GM21390 (cell line): ENCODE results near the gene ZDHHC21.

ENCODE experiments used
- ATAC-seq: cut with Tn5 transposase; IDR thresholded peaks from one replicate; pipeline ENCODE4 v1.9.1; 2021; ENCODE audit not compliant: unreplicated experiment

Gene ZDHHC21

DNA sequence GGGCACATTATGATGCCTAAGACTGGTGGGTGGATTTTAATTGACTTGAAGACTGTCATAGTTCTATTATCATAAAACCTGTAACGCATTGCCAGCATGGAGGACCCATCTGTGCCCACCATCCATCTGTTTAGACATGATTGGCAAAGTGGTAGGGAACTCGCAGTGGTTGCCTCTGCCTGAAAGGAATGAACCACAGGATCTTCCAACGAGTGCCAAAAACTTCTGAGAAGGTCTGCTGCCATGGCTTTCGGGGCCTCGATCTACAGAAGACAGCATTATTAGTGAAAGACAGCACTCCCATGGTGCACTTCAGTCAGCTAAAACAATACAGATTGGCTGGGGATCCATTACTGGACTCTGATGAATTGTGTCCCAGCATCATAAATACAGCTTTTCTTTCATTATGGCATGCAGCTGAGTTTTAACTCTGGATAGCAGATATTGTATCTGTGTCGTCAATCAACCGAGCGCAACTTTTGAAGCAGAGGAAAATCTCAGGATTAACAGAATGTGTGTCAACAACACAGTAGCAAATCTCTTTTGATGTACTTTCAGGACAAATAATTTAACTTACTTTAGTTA lies 74.3 kb downstream of the ZDHHC21 start:
- no peak for ATAC-seq

DNA sequence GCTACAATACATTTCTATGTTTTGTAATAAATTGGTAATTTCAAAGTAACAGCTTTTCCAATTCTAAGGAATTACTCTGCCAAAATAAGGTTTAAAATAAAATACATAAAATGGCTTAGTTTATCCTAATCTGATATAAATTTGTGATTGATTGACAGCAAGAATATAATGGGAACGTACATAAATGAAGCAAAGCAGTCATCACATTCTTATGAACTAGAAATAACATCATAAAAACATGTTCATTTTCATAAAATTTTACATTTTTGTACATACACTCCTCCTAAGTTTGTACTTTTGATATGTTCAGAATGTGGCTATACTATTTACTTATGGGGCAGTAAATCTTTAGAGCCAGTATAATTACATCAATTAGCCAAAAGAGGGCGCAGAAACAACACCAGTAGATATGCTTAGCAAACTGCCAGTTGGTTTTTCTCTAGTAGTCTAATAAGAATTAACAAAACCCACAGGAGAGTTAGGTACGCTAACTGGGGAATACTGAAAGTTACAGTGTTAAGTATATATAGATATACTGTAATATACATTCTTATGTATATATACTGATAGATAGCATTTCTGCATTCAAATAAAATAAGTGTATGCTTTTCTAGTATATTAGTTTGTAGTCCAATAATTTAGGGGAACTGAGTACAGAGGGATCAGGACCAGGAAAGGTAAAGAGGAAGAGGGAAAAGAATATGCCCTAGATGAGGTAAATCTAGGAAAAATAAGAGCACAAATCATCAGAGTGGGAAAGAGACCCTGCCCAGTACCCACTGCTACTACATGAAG lies 76.8 kb downstream of the ZDHHC21 start:
- ATAC-seq = peak; percentile 88

DNA sequence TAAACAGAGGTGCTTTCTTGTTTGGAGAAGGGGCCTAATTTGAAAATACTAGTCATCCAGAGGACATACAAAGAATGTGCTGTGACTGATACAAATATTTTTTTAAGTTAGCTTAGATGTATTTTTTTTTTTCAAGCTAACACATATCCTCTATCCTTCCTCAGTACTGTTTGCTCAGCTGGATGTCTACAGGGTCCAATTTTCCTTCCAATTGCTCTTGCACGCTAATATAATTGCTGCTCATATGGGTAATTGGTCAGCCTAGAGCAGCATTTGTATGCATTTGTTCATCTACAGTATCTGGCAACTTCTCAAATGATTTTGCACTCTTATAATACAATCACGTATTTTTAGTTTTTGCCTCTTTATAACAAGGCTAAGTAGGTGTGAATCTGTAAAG lies 84.7 kb downstream of the ZDHHC21 start:
- no peak for ATAC-seq

DNA sequence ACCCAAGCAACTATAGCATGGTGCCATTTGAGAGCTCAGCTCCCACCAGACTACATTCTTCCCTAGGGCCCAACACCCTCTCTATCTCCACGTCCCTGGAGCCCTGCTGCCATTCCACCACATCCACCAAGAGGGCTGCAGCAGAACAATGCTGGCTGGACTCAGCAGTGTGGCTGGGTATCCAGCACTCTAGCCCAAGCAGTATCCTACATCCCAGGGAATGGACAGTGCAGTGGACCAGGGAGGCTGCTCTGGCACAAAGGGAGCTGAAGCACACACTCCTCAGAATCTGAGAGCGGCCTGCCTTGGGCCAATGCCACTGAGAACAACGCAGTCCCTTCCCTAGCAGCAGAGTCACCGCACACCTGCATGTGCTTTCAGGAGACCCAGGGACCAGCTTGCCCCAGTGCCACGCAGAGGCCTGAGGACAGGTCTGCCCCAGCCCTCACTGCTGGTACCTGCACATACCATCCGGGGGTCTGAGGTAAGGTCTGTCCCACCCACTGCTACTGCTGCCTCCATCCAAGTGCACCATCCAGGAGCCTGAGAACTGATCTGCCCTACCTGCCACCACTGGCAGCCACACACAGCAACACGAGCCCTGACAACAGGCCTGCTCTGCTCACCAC lies 95.9 kb downstream of the ZDHHC21 start:
- ATAC-seq = no peak

DNA sequence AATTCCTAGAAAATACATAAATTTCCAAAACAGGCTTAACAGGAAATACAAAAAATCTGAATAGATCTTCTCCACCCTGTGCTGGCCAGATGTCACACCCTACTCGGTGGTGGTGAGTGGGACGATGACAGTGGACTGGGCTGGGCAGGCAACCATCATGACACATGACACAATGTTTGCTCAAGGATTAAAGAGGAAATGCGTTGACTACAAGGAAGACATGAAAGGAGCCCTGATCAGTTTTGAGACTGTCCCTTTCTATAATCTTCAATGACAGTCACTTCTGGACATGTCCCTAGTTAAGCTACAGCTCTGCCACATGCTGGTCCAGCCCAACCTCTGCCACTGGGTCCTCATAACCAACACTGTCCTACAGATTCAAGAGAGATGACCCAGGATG lies 99.8 kb downstream of the ZDHHC21 start:
- no peak for ATAC-seq

DNA sequence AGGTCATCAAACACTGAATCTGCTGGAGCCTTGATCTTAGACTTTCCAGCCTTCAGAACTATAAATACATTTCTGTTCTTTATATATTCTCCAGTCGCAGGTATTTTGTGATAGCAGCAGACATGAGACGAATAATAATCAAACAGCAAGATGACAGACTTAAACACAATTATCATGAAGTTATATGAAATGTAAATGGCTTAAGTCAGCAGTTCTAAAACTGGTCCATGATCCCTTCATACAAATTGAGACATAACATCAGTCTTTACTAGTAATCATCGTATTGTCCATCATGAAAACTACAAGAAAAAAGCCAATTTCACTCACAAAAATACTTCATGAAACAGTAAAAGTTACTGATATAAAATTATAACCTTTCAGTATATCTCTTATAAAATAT lies 101.8 kb downstream of the ZDHHC21 start:
- ATAC-seq = no peak

DNA sequence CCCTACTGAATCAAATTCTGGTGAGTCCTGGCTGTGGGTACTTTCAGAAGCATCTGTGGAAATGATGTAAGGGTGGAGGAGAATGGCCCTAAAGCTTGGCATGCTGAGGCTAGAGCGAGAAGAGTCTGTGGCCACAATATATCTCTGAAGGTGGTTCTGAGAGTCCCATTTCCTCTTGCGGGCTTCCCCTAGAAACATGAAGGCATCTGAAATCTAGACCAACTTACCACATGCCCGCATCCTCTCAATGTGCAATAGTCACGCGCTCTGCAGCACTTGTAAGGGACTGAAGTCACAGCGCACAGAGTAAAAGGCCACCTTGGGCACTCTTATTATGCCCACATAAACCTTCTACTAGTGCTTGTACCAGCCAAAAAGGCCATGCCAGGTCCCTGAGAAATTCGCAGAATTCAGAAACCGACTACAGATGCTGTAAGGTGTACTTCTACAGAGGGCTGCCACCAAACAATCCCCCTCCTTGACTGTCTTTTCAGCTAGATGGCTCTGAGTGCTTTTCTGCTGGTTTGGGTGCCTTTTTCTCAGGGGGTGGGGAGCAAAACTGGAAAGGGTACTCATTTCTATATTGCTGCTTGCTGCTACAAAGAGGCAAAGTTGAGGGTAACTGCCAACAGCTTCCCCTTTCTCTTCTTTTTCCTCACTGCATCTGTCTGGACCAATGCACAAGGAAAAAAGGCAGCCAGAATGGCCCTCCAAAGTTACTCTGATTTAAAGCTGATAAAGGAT lies 107.3 kb downstream of the ZDHHC21 start:
- ATAC-seq = peak; percentile 99

DNA sequence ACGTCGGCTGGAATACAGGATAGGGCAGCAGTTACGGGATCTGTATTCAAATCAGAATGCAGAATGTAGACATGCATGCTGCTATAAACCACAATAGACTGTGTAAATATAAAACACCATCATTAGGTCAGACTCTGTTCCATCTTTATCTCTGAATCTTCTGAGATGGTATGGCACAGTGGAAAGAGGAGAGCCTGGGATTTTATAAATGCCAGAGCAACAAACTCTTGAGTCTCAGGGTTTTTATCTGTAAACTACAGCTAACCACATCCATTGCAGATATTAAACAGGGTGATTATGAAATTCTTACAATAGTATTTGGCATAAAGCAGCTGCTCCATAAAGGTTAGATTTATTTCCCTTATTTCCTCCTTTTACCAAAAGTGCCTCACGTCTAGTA lies 108.7 kb downstream of the ZDHHC21 start:
- ATAC-seq = no peak

DNA sequence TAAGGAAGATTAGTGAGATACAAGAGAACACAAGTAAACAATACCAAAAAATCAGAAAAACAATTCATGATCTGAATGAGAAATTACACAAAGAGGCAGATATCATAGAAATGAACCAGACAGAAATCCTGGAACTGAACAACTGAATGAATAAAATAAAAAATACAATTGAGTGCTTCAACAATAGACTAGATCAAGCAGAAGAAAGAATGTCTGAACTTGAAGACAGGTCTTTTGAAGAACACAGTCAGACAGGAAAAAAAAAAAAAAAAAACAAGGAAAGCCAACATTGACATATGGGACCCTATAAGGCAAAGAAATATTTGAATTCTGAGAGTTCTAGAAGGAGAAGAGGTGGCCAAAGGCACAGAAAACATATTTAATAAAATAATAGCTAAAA lies 115.2 kb downstream of the ZDHHC21 start:
- ATAC-seq = no peak

DNA sequence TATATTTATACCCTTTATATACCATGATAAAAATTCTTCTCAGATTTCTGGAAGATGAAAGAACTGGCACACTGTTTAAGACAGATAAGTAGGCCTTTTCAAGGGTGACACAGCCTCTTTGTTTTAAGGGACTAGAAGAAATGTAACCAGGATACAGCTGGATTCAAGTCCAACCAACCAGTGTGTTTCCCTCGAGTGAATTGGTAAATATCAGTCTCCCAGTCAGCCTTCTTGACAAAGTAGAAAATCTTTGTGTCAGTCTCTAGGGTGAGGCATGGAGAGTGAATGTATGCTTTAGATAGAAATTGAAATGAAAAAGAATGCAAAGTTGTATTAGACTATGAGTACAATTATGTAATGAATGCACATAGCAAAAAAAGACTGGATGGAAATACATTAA lies 119.1 kb downstream of the ZDHHC21 start:
- ATAC-seq = no peak

DNA sequence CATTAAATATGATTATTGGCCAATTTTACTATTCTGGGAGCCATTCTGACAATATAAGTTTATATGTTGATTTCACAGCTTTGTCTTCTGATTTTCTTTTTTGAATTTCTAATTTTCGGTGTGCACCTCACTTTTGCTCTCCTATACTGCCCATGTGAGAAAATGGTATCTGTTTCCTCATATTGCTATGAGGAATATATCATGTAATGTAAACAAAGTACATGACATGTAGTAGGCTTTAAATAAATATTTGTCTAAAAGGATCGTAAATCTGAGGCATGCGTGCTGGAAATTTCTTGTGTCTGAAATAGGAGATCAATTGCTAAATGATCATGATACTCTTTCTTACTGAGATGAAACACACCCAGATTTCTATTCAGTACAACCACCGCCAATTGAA lies 119.9 kb downstream of the ZDHHC21 start:
- ATAC-seq = no peak

DNA sequence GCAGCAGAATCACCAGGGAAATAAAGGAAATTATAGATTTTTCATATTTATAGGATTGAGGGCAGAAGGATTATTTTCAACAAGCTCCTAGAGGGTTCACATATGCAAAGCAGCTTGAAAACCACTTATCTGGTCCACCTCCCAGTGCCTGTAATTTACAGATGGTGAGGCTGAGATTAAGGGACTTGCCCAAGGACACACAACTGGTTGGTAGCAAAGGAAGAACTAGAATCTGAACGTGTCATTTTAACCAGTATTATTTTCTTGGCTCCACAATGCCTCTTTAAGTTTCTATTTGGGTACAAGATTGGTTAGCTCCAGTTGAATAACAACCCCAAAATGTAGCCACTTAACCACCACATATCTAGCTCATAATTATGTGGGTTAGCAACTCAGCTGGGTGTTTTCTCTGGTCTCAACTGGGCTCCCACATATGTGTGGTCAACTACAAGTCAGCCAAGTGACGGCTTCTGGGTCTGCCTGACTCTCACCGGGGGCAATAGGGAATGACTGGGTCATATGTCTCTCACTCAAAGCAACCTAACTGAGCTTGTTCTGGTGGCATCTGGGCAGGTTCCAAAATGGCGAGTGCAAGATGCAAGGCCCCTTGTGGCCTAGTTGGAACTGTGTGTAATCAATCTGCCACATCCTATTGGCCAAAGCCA lies 127.7 kb downstream of the ZDHHC21 start:
- no peak for ATAC-seq

DNA sequence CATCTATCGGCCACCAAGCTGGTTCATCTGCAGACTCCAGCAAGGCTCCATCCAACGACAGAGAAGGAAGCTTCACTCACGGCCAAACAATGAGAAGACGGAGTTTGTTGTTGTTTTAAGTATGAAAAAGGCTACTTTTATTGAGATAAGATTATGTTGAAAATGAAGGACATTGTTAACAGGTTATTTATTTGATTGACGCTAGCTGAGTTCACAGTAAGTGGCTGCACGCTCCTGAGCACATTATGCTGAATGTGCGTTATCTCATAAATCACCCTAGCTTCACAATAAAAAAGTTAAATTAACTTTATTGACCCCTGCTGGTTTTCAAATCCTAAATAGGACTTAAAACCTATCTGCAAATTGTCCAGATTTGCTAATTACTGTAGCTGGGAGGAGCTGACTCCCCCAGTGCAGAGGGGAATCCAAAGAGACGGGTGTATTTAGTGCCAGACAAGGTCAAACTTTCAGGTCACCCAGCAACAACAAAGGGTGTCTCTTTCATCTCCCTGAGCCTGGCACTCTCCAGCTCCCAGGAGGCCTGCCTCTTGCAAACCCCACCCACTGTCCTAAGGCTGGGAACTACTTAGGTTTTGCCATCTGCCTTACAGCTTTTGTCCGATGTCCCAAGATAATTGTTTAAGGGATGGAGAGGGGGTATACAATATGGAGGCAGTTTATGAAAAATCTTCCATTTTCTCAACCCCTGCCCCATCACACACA lies 129.2 kb downstream of the ZDHHC21 start:
- ATAC-seq = no peak

DNA sequence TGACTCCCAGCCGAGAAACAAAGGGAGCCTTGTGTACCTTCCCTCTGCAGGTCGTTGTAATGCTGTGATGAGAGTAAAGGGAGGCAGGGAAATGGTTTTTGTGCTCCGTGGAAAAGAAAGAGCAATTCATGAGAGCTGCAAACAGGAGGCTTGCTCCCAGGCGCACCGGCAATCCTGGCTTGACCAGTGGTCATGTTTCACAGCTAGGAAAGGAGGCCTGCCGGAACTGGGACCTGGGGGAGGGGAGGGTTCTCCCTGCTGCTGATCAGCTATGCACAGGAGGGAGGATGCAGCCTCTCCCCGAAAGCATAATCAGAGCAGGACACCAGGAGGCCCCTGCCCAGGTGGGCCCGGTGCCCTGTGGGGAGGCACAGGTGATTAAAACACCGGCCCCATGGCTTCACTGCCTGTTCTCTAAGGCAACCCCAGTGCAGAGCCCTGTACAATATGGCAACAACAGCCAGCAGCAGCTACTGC lies 131.3 kb downstream of the ZDHHC21 start:
- ATAC-seq = no peak
